K562 (cell line): ENCODE measurements around the gene FGF13. TPM values are rescaled to one million over a fixed set of nuclear protein-coding genes. Genes with fewer than 3 reads are reported as not detected.

Experiments used
- ATAC-seq: fragments of 200-7000 bp; cut with Tn5 transposase; 3 replicates; pipeline ENCODE4 v1.9.1; 2020; ENCODE audit warnings: moderate library complexity
- BruUV-seq: library from RNA; stranded (reverse); fragments of 400-500 nt; replicated peaks from 2 replicates; lab custom pipeline; 2021; lab: Mats Ljungman, UMichigan
- CTCF ChIA-PET: fragments of 300-600 bp; formaldehyde crosslinking; extraction: SDS; loops from one replicate; lab custom pipeline; 2021; ENCODE audit warnings: low intra/inter-chr PET ratio; lab: Yijun Ruan, JAX
- POLR2A ChIA-PET: fragments of 300-600, 350-650 bp; sonication (Branson Sonifier 250); formaldehyde crosslinking; extraction: SDS; loops from one replicate; lab custom pipeline; 2021; ENCODE audit warnings: antibody characterized with exemption, inconsistent platforms; lab: Yijun Ruan, JAX
- DNase-seq, 4 experiments: peaks; one replicate each; pipeline versions ENCODE4 v3.0.0 to v3.0.0-alpha.2; 2011 to 2018; ENCODE audit warnings: low spot score in 3 of 4, mixed read lengths in 3 of 4; ENCODE audit errors: extremely low read depth in 1 of 4
- FAIRE-seq: peaks from 2 replicates; lab custom pipeline; 2011; peaks lifted over from hg19 to GRCh38; lab: Jason Lieb, UNC
- H2AFZ ChIP-seq: 2 replicates; pipeline ENCODE4 v1.6.0; 2011; ENCODE audit warnings: low read depth, low read length, control low read depth, inconsistent platforms
- H3K27ac ChIP-seq: fragments of 200-600 bp; 3 replicates; pipeline ENCODE4 v1.8.0; 2011; ENCODE audit warnings: low read depth, mild to moderate bottlenecking, control low read depth, inconsistent platforms, low read length, moderate library complexity, mixed read lengths; ENCODE audit errors: extremely low read depth
- H3K27me3 ChIP-seq, 2 experiments: fragments of 300-600 bp in 1 of 2; 2 replicates in 1 of 2; 3 replicates in 1 of 2; pipeline versions ENCODE4 v1.6.0 to v1.8.0; 2011; ENCODE audit warnings: inconsistent platforms in 2 of 2, low read length in 2 of 2, mild to moderate bottlenecking in 1 of 2, mixed read lengths in 1 of 2, moderate library complexity in 1 of 2; ENCODE audit not compliant: control insufficient read depth in 2 of 2, insufficient read depth in 2 of 2
- H3K36me3 ChIP-seq: fragments of 300-600 bp; 3 replicates; pipeline ENCODE4 v1.8.0; 2011; ENCODE audit warnings: mild to moderate bottlenecking, low read length, inconsistent platforms; ENCODE audit not compliant: control insufficient read depth, insufficient read depth
- H3K4me1 ChIP-seq, 2 experiments: fragments of 200-600 bp in 1 of 2; replicated peaks in 1 of 2; 2 replicates in 1 of 2; 3 replicates in 1 of 2; pipeline versions ENCODE4 v1.5.1 to v1.8.0; 2011; ENCODE audit warnings: inconsistent platforms in 2 of 2, low read length in 2 of 2, mild to moderate bottlenecking in 1 of 2, mixed read lengths in 1 of 2, moderate library complexity in 1 of 2; ENCODE audit not compliant: control insufficient read depth in 2 of 2, insufficient read depth in 2 of 2
- H3K4me2 ChIP-seq: 2 replicates; pipeline ENCODE4 v1.6.1; 2011; ENCODE audit warnings: low read length, control low read depth, inconsistent platforms, mixed read lengths; ENCODE audit not compliant: insufficient read depth
- H3K4me3 ChIP-seq: fragments of 200-600 bp; sonication (generic), shearing (Covaris generic); 2 replicates; pipeline ENCODE4 v1.5.1; 2016; ENCODE audit warnings: control low read depth, inconsistent platforms
- H3K79me2 ChIP-seq: fragments of 200-600 bp; 3 replicates; pipeline ENCODE4 v1.8.0; 2011; ENCODE audit warnings: low read length, inconsistent platforms; ENCODE audit not compliant: control insufficient read depth, insufficient read depth
- H3K9ac ChIP-seq, 2 experiments: 2 replicates each; pipeline versions ENCODE4 v1.6.0 to v1.6.1; 2011; ENCODE audit warnings: low read depth in 2 of 2, low read length in 2 of 2, control low read depth in 1 of 2, inconsistent platforms in 1 of 2, mild to moderate bottlenecking in 1 of 2, mixed read lengths in 1 of 2; ENCODE audit not compliant: insufficient read depth in 1 of 2
- H3K9me1 ChIP-seq: one replicate; pipeline ENCODE4 v1.6.0; 2011; ENCODE audit warnings: inconsistent platforms, mild to moderate bottlenecking, low read length, moderate library complexity; ENCODE audit not compliant: control insufficient read depth, insufficient read depth
- H3K9me3 ChIP-seq: replicated peaks from 2 replicates; pipeline ENCODE4 v1.5.1; 2011; ENCODE audit warnings: low read depth, low read length, inconsistent platforms; ENCODE audit not compliant: control insufficient read depth, insufficient read depth
- H4K20me1 ChIP-seq: replicated peaks from 2 replicates; pipeline ENCODE4 v1.6.1; 2011; ENCODE audit warnings: low read length, inconsistent platforms, mixed read lengths; ENCODE audit not compliant: control insufficient read depth, insufficient read depth
- ETV6 ChIP-seq, 3 experiments: fragments of 150-350 bp in 1 of 3; sonication (generic) in 1 of 3; formaldehyde crosslinking in 1 of 3; IDR thresholded peaks; 2 replicates each; pipeline versions ENCODE4 v1.6.1 to v1.8.0; 2014 to 2022; ENCODE audit warnings: borderline replicate concordance in 2 of 3, low read depth in 2 of 3, antibody characterized with exemption in 1 of 3, low read length in 1 of 3, mild to moderate bottlenecking in 1 of 3, missing genetic modification reagents in 1 of 3
- FOXJ2 ChIP-seq: fragments of 200-800 bp; sonication (Bioruptor generic); IDR thresholded peaks from 2 replicates; pipeline ENCODE4 v1.6.1; 2016; ENCODE audit warnings: missing genetic modification characterization, missing compliant biosample characterization
- FOXK1 ChIP-seq: sonication (generic); formaldehyde crosslinking; IDR thresholded peaks from 2 replicates; pipeline ENCODE4 v1.8.0; 2022; ENCODE audit warnings: missing genetic modification reagents, mild to moderate bottlenecking, borderline replicate concordance
- HDAC3 ChIP-seq: fragments of 450-650 bp; IDR thresholded peaks from 2 replicates; pipeline ENCODE4 v1.6.1; 2018; ENCODE audit warnings: borderline replicate concordance, mild to moderate bottlenecking, moderate library complexity; ENCODE audit not compliant: partially characterized antibody
- YY1 ChIP-seq, 3 experiments: IDR thresholded peaks; 2 replicates each; pipeline ENCODE4 v1.6.1; 2011; ENCODE audit warnings: low read length in 2 of 3, mild to moderate bottlenecking in 2 of 3, moderate library complexity in 2 of 3, borderline replicate concordance in 1 of 3, control low read depth in 1 of 3, low read depth in 1 of 3; ENCODE audit not compliant: insufficient read depth in 3 of 3, insufficient replicate concordance in 2 of 3, control insufficient read depth in 1 of 3, insufficient read length in 1 of 3; ENCODE audit errors: extremely low read depth in 1 of 3
- ZFX ChIP-seq: sonication (generic); formaldehyde crosslinking; IDR thresholded peaks from 2 replicates; pipeline ENCODE4 v1.8.0; 2022; ENCODE audit warnings: mild to moderate bottlenecking, missing genetic modification reagents, moderate library complexity
- WGBS: fragments of 100-300 bp; shearing (Covaris generic); methylation state at CpG from one replicate; pipeline ENCODE4 v1.1.6; 2016; ENCODE audit warnings: low coverage, mixed read lengths; ENCODE audit not compliant: insufficient coverage; ENCODE audit errors: missing lambda C conversion rate; 5-methylcytosine and 5-hydroxymethylcytosine counted together
- in situ Hi-C: fragments of 300-500 bp; cut with MboI; formaldehyde crosslinking; loops from 4 replicates; pipeline ENCODE4 v1.15.0; 2018; ENCODE audit warnings: inconsistent platforms, mixed read lengths
- intact Hi-C: fragments of 100-400 bp; cut with micrococcal nuclease; formaldehyde crosslinking; loops from 2 replicates; pipeline ENCODE4 v1.14.2; 2022
- polyA plus RNA-seq, 8 experiments: library from polyadenylated mRNA; depleted of rRNA in 4 of 8; stranded (reverse) in 5 of 8; unstranded in 3 of 8; fragments of >200 nt; fragmentation: Nextera tagmentation in 2 of 8; fragmentation: Illumina TruSeq in 1 of 8; extraction: Ambion mirVana in 2 of 8; extraction: Trizol in 1 of 8; gene quantifications; 2 replicates each; pipeline versions ENCODE4 v1.2.1 to v1.2.3, GENCODE V29; 2011 to 2014; ENCODE audit warnings: inconsistent platforms in 1 of 8, missing spikeins in 1 of 8
- total RNA-seq, 7 experiments: library from RNA; depleted of rRNA in 6 of 7; stranded (reverse); fragments of >200 nt in 6 of 7; fragmentation: Illumina TruSeq in 2 of 7; extraction: Trizol in 2 of 7; gene quantifications; 2 replicates each; pipeline versions ENCODE4 v1.2.1 to v1.2.3, GENCODE V29; 2011 to 2021; ENCODE audit warnings: low replicate concordance in 1 of 7
- TF ChIP-seq, protein P1 (sequence below), 3 experiments: fragments of 200-800 bp in 1 of 3; sonication (Bioruptor generic) in 1 of 3; sonication (generic) in 1 of 3; formaldehyde crosslinking in 1 of 3; IDR thresholded peaks; 2 replicates each; pipeline versions ENCODE4 v1.6.1 to v1.8.0; 2016 to 2022; ENCODE audit warnings: mild to moderate bottlenecking in 2 of 3, missing compliant biosample characterization in 2 of 3, missing genetic modification characterization in 2 of 3, missing genetic modification reagents in 1 of 3
- TF ChIP-seq, protein P2 (sequence below): fragments of 250-450 bp; sonication (Bioruptor Pico); IDR thresholded peaks from 2 replicates; pipeline ENCODE4 v1.4.0; 2020
- TF ChIP-seq, protein P3 (sequence below): fragments of 450-650 bp; formaldehyde crosslinking; IDR thresholded peaks from 2 replicates; pipeline ENCODE4 v1.4.0; 2020; ENCODE audit warnings: mild to moderate bottlenecking, moderate library complexity

Gene FGF13
- total and polyA plus RNA-seq, 9 of the 15 experiments (the other 6 are each of a cell fraction or from before 2014, with no cell fraction given): 14.8 to 95.7 (median 60.8) TPM

DNA sequence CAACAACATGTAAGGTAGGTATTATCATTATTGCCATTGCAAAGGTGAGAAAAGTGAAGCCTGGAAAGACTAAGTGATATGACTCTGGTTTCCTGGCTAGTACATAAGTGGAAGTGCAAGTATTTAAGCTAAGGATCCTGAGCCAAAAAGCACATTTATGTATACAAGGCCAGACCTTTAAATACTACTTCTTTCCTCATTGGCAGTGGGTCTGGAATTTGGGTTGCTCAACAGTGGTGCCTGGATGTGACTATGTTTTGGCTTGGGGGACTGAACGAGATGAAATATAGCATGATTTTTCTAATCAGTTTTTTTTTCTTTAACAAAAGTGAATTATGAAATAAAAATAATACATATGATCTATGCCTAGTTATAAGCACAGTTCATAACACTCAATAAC lies 7.4 kb upstream of the FGF13 start:
- Histone ChIP-seq H3K9ac (no peak overlapping the region), H3K9me3 (no peaks in the 10 kb centered on the region), H3K4me3 (no peak overlapping the region), H2AFZ (no peak overlapping the region), H3K4me2 (no peak overlapping the region), H3K27me3 (no peaks in the 10 kb centered on the region), H3K79me2 (no peaks in the 10 kb centered on the region; the same call in 2 of the 3 replicates), H3K36me3 (no peaks in the 10 kb centered on the region), H3K9me1 (no peaks in the 10 kb centered on the region), H4K20me1 (no peaks in the 10 kb centered on the region)
- POLR2A ChIA-PET: no interaction called here
- WGBS: 77% methylated on average over 1 of the region's 1 CpG
- no peak for DNase-seq
- ATAC-seq: no peak
- no peak for FAIRE-seq
- intact Hi-C loops: no loop called here
- BruUV-seq: no TSS peak
- TF ChIP-seq YY1 (IDR thresholded peaks at IDR 0.05; ENCODE audit: borderline replicate concordance in 1 of 3, control insufficient read depth in 1 of 3, extremely low read depth in 1 of 3, insufficient read depth in 3 of 3, insufficient read length in 1 of 3, insufficient replicate concordance in 2 of 3, low read depth in 1 of 3, low read length in 2 of 3): no peak
- TF ChIP-seq FOXJ2 (tag): no peak
- no peak for TF ChIP-seq ETV6 (IDR thresholded peaks at IDR 0.05; ENCODE audit: borderline replicate concordance in 1 of 2, low read depth in 2 of 2, low read length in 1 of 2)
- no peak for TF ChIP-seq ETV6 (CRISPR knock-in tag; IDR thresholded peaks at IDR 0.05; ENCODE audit: borderline replicate concordance)
- TF ChIP-seq HDAC3: no peak
- no peak for TF ChIP-seq ZFX
- TF ChIP-seq, protein P1, sequence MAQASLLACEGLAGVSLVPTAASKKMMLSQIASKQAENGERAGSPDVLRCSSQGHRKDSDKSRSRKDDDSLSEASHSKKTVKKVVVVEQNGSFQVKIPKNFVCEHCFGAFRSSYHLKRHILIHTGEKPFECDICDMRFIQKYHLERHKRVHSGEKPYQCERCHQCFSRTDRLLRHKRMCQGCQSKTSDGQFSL (CRISPR knock-in tag; IDR thresholded peaks at IDR 0.05): no peak
- TF ChIP-seq, protein P1 (tag; IDR thresholded peaks at IDR 0.05): no peak
- TF ChIP-seq, protein P2, sequence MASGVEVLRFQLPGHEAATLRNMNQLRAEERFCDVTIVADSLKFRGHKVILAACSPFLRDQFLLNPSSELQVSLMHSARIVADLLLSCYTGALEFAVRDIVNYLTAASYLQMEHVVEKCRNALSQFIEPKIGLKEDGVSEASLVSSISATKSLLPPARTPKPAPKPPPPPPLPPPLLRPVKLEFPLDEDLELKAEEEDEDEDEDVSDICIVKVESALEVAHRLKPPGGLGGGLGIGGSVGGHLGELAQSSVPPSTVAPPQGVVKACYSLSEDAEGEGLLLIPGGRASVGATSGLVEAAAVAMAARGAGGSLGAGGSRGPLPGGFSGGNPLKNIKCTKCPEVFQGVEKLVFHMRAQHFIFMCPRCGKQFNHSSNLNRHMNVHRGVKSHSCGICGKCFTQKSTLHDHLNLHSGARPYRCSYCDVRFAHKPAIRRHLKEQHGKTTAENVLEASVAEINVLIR (CRISPR knock-in tag): no peak
- no peak for TF ChIP-seq FOXK1 (CRISPR knock-in tag)
- TF ChIP-seq, protein P3, sequence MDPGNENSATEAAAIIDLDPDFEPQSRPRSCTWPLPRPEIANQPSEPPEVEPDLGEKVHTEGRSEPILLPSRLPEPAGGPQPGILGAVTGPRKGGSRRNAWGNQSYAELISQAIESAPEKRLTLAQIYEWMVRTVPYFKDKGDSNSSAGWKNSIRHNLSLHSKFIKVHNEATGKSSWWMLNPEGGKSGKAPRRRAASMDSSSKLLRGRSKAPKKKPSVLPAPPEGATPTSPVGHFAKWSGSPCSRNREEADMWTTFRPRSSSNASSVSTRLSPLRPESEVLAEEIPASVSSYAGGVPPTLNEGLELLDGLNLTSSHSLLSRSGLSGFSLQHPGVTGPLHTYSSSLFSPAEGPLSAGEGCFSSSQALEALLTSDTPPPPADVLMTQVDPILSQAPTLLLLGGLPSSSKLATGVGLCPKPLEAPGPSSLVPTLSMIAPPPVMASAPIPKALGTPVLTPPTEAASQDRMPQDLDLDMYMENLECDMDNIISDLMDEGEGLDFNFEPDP (CRISPR knock-in tag): no peak
- TF ChIP-seq, all 486 proteins: peak for 0
- in situ Hi-C loops: no loop called here
- CTCF ChIA-PET: no interaction called here
- Histone ChIP-seq H3K27ac (no peak overlapping the region), H3K4me1 (no peaks in the 10 kb centered on the region)
